Measurements from ENCODE around the gene YTHDF2.
"Not testable (repeated sequence)": the region's sequence is repeated elsewhere in the genome, so short reads cannot be mapped to it uniquely, and the experiment has no call there.

YTHDF2 gene

DNA sequence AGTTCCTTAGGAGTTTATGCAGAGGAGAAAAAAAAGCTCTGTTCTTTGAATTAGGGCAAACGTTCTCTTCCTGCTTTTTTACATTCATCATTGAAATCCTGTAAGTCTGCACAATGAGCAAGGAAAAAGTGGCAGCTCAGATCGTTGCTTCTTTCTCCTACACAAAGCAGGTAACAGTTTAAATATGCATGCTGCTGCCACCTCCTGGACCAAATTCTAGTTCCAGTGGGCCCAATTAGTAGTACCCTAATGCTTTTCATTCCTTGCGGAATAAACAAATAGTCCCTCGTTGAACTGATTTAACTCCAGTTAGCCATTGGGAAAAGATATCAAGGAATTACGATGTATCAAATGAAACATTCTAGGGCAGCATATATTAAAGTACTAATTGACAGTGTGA, 20.1 kb downstream of the YTHDF2 start:
- POLR2A ChIA-PET (ENCODE audit: low non-redundant PET) = no interaction called here
- CTCF ChIA-PET = no interaction called here
- no peak for DNase-seq (ENCODE audit: low spot score)
- TF ChIP-seq, protein P1, sequence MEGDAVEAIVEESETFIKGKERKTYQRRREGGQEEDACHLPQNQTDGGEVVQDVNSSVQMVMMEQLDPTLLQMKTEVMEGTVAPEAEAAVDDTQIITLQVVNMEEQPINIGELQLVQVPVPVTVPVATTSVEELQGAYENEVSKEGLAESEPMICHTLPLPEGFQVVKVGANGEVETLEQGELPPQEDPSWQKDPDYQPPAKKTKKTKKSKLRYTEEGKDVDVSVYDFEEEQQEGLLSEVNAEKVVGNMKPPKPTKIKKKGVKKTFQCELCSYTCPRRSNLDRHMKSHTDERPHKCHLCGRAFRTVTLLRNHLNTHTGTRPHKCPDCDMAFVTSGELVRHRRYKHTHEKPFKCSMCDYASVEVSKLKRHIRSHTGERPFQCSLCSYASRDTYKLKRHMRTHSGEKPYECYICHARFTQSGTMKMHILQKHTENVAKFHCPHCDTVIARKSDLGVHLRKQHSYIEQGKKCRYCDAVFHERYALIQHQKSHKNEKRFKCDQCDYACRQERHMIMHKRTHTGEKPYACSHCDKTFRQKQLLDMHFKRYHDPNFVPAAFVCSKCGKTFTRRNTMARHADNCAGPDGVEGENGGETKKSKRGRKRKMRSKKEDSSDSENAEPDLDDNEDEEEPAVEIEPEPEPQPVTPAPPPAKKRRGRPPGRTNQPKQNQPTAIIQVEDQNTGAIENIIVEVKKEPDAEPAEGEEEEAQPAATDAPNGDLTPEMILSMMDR (conservative IDR thresholded peaks at IDR 0.05; ENCODE audit: low read depth) = no peak
- H3K27ac ChIP-seq = no peak overlapping the region

DNA sequence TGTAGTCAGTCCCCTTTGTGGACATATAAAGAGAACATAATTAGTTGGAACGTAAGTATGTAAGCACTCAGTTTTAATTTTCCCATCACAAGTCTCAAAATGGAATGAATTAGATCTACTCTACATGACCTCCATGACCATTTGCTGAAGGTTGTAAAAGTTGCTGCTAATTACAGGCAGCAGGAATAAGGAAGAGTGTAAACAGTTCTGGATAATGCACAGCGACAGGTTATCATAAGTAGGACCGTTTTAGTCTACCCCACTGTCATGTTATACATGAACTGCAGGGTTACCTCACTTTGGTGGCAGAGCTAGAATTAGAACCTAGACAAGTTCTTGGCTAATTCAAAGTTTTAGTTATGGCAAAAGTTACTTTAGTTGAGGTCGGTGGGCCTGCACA, 21.7 kb downstream of the YTHDF2 start:
- no peak for DNase-seq (ENCODE audit: low spot score)
- ChIA-PET POLR2A (ENCODE audit: low non-redundant PET) (no interaction called here), CTCF (no interaction called here)
- TF ChIP-seq, protein P1 (conservative IDR thresholded peaks at IDR 0.05; ENCODE audit: low read depth) = no peak
- H3K27ac ChIP-seq = no peak overlapping the region

DNA sequence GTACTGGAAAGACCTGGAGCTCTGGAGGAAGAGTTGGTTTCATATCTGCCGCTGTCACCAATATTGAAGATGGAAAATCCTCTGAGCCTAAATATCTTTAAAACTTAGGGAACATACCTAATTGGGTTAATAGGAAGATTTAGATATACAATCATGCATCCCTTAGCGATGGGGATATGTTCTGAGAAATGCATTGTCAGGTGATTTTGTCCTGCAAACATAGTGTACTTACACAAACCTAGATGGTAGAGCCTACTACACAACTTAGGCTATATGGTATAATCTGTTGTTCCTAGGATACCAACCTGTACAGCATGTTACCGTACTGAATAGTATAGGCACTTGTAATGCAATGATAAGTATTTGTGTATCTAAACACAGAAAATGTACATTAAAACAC, 22.5 kb downstream of the YTHDF2 start:
- H3K27ac ChIP-seq = no peak overlapping the region
- DNase-seq (ENCODE audit: low spot score) = no peak
- POLR2A ChIA-PET (ENCODE audit: low non-redundant PET) = no interaction called here
- CTCF ChIA-PET = no interaction called here
- TF ChIP-seq, protein P1 (conservative IDR thresholded peaks at IDR 0.05; ENCODE audit: low read depth) = no peak

DNA sequence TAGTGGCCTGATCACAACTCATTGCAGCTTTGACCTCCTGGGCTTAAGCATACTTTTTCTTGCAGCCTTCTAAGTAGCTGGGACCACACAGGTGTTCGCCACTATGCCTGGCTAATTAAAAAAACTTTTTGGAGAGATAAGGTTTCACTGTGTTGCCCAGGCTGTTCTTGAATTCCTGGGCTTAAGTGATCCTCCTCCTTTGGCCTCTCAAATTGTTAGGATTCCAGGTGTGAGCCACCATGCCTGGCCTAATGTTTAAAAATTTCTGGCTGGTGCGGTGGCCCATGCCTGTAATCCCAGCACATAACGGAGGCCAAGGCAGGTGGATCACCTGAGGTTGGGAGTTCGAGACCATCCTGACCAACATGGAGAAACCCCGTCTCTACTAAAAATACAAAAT, 24.4 kb downstream of the YTHDF2 start:
- no peak for DNase-seq (ENCODE audit: low spot score)
- ChIA-PET POLR2A (ENCODE audit: low non-redundant PET) (no interaction called here), CTCF (no interaction called here)
- H3K27ac ChIP-seq = peak overlapping the region; percentile 78
- TF ChIP-seq, protein P1 (conservative IDR thresholded peaks at IDR 0.05; ENCODE audit: low read depth) = no peak

DNA sequence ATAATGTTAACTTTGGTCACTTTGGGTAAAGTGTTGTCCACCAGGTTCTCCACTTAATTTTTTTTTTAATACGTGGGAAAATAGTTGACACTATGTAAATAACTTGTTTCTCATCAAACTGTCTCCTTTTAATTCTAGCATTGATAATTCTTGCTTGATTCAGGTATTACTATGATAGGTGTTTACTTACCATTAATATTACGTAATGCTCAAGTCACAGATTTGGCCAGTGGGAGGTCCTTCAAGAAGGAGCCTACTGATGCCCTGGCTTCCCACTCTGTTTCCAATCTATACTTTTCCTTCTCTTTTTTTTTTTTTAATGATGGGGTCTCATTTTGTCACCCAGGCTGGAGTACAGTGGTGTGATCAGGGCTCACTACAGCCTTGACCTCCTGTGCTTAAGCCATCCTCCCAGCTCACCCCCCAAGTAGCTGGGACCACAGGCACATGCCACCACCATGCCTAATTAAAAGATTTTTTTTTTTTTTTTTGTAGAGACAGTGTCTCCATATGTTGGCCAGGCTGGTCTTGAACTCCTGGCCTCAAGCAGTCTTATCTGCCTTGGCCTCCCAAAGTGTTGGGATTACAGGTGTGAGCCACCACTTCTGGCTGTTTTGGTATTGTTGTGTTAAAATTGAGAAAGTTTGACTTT, 29.9 kb downstream of the YTHDF2 start:
- CTCF ChIA-PET = interaction anchor here (0.6 kb wide), 1 partner anchor 11 kb away, joined by 3 read pairs; no protein-coding TSS in a partner anchor
- H3K27ac ChIP-seq = no peak overlapping the region
- POLR2A ChIA-PET (ENCODE audit: low non-redundant PET) = no interaction called here
- TF ChIP-seq, protein P1 (conservative IDR thresholded peaks at IDR 0.05; ENCODE audit: low read depth) = no peak
- DNase-seq (ENCODE audit: low spot score) = no peak

DNA sequence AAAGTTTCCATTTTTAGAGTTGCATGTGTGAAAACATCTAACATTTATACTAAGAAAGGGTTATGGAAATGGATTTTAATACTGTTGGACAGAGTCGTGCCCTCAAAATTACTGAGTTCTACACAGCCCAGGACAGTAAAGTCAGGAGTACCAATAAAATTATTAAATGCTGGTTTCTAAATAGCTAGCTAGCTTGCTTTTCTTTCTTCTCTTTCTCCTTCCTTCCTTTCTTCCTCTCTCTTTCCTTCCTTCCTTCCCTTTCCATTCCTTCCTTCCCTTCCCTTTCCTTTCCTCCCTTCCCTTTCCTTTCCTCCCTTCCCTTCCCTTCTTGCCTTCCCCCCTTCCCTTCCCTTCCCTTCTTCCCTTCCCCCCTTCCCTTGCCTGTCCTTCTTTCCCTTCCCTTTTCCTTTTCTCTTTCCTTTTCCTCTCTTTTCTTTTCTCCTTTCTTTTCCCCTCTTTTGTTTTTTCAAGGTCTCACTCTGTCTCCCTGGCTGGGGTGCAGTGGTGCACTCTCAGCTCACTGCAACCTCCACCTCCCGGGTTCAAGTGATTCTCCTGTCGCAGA, 33.9 kb downstream of the YTHDF2 start:
- TF ChIP-seq, protein P1 (conservative IDR thresholded peaks at IDR 0.05; ENCODE audit: low read depth) = no peak
- no peak for DNase-seq (ENCODE audit: low spot score)
- no peak overlapping the region for H3K27ac ChIP-seq
- POLR2A ChIA-PET (ENCODE audit: low non-redundant PET) = no interaction called here
- CTCF ChIA-PET = no interaction called here

DNA sequence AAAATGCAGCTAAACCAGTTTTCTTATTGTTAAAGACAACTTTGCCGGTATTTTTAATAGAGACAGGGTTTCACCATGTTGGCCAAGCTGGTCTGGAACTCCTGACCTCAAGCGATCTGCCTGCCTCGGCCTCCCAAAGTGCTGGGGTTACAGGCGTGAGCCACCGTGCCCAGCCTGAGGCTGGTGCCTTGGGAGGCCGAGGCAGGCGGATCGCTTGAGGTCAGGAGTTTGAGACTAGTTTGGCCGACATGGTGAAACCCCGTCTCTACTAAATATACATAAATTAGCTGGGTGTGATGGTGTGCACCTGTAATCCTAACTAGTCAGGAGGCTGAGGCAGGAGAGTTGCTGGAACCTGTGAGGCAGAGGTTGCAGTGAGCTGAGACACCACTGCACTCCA, 35.2 kb downstream of the YTHDF2 start:
- CTCF ChIA-PET; POLR2A ChIA-PET (ENCODE audit: low non-redundant PET); H3K27ac ChIP-seq; DNase-seq (ENCODE audit: low spot score): not testable (repeated sequence)
